GM19467 (cell line): ENCODE measurements around the gene UGDH.

Experiments
- ATAC-seq: cut with Tn5 transposase; IDR thresholded peaks from one replicate; pipeline ENCODE4 v1.9.1; 2021; ENCODE audit warnings: mild to moderate bottlenecking, moderate library complexity; ENCODE audit not compliant: unreplicated experiment

UGDH gene

GRCh38 chr4:39456946-39457763 lies 70.1 kb downstream of the UGDH start:
- no peak for ATAC-seq

- no peak for ATAC-seq
Observed at GRCh38 chr4:39455486-39455885, 71.8 kb downstream of the UGDH start.

- no peak for ATAC-seq
Observed at GRCh38 chr4:39453738-39454137, 73.5 kb downstream of the UGDH start.

- ATAC-seq: no peak
Observed at GRCh38 chr4:39452860-39453587, 74.2 kb downstream of the UGDH start.

GRCh38 chr4:39452153-39452859 lies 74.9 kb downstream of the UGDH start:
- no peak for ATAC-seq

- ATAC-seq: no peak
Observed at GRCh38 chr4:39451423-39452023, 75.7 kb downstream of the UGDH start.

- ATAC-seq: no peak
Observed at GRCh38 chr4:39450618-39451017, 76.6 kb downstream of the UGDH start.
